ENCODE measurements around the gene GTSE1.
"Not testable (repeated sequence)": the region's sequence is repeated elsewhere in the genome, so short reads cannot be mapped to it uniquely, and the experiment has no call there.

GTSE1 gene

GRCh38 chr22:46296257-46297150 is at the start of gene GTSE1:
TSS of gene GTSE1 (plus strand) at chr22:46296870. CDS start at chr22:46297401, 531 bp downstream.
- peak; percentile 99 for DNase-seq

- no peak for DNase-seq
Observed at GRCh38 chr22:46247443-46247975, 49.2 kb upstream of the GTSE1 start.

- DNase-seq, result peak; percentile 94
Observed at GRCh38 chr22:46250035-46250782, 46.5 kb upstream of the GTSE1 start, which contains the start of gene CDPF1. TSS of gene CDPF1 (minus strand) at chr22:46250293. CDS start at chr22:46248284, 2,009 bp downstream.

GRCh38 chr22:46250783-46251125 is 45.9 kb upstream of the GTSE1 start:
- no peak for DNase-seq

GRCh38 chr22:46251266-46251665 is 45.4 kb upstream of the GTSE1 start:
- DNase-seq, result no peak

- no peak for DNase-seq
Observed at GRCh38 chr22:46251816-46252380, 44.8 kb upstream of the GTSE1 start.

GRCh38 chr22:46256358-46256958 is 40.2 kb upstream of the GTSE1 start:
- DNase-seq, result no peak

GRCh38 chr22:46259374-46259773 is 37.3 kb upstream of the GTSE1 start:
- DNase-seq, result no peak

GRCh38 chr22:46260038-46260437 is 36.6 kb upstream of the GTSE1 start:
- DNase-seq, result no peak

GRCh38 chr22:46262449-46263215 is 34.0 kb upstream of the GTSE1 start:
- DNase-seq, result peak; percentile 84

- DNase-seq, result no peak
Observed at GRCh38 chr22:46263216-46263590, 33.5 kb upstream of the GTSE1 start, which contains the start of gene PKDREJ. TSS of gene PKDREJ (minus strand) at chr22:46263343. CDS start at chr22:46263322, 21 bp downstream.

GRCh38 chr22:46264520-46264919 is 32.1 kb upstream of the GTSE1 start:
- not testable (repeated sequence) for DNase-seq

- DNase-seq, result not testable (repeated sequence)
Observed at GRCh38 chr22:46265627-46266026, 31.0 kb upstream of the GTSE1 start.

- peak; percentile 94 for DNase-seq
Observed at GRCh38 chr22:46267431-46268279, 29.0 kb upstream of the GTSE1 start, which contains the start of gene TTC38. TSS of gene TTC38 (plus strand) at chr22:46268008. CDS start at chr22:46268040, 32 bp downstream.

- no peak for DNase-seq
Observed at GRCh38 chr22:46269564-46269963, 27.1 kb upstream of the GTSE1 start.

GRCh38 chr22:46272196-46272595 is 24.5 kb upstream of the GTSE1 start:
- no peak for DNase-seq

- no peak for DNase-seq
Observed at GRCh38 chr22:46272762-46273431, 23.8 kb upstream of the GTSE1 start.

- DNase-seq, result no peak
Observed at GRCh38 chr22:46273432-46274148, 23.1 kb upstream of the GTSE1 start.

- DNase-seq, result no peak
Observed at GRCh38 chr22:46274381-46274780, 22.3 kb upstream of the GTSE1 start.
